Uterus (tissue), 4 donors: ENCODE data around the gene SERAC1. TPM values are rescaled to one million over a fixed set of nuclear protein-coding genes. Genes with fewer than 3 reads are reported as not detected.

ENCODE experiments used
- DNase-seq, 2 donors: peaks; one replicate each; pipeline ENCODE4 v3.0.0-alpha.2; 2019 to 2020
- H3K27ac ChIP-seq, 2 donors: fragments of 200-600 bp; sonication (generic); 1 replicate in 1 of 2; 2 replicates in 1 of 2; pipeline ENCODE4 v1.5.1; 2016 to 2018
- H3K27me3 ChIP-seq, 2 donors: fragments of 200-600 bp; sonication (generic); one replicate each; pipeline ENCODE4 v1.5.1; 2018 to 2019; ENCODE audit warnings: control low read depth in 1 of 2
- H3K36me3 ChIP-seq, 2 donors: fragments of 200-600 bp; sonication (generic); one replicate each; pipeline ENCODE4 v1.5.1; 2019; ENCODE audit warnings: control low read depth in 1 of 2
- H3K4me1 ChIP-seq, 2 donors: fragments of 200-600 bp; sonication (generic); one replicate each; pipeline ENCODE4 v1.5.1; 2018 to 2019; ENCODE audit warnings: control low read depth in 1 of 2
- H3K4me3 ChIP-seq, 2 donors: fragments of 200-600 bp; sonication (generic); 1 replicate in 1 of 2; 2 replicates in 1 of 2; pipeline ENCODE4 v1.5.1; 2018 to 2019; ENCODE audit warnings: mild to moderate bottlenecking in 1 of 2
- H3K9me3 ChIP-seq, 2 donors: fragments of 200-600 bp; sonication (generic); one replicate each; pipeline ENCODE4 v1.5.1; 2019; ENCODE audit warnings: control low read depth in 1 of 2
- POLR2A ChIP-seq, 2 donors: fragments of 450-650 bp; IDR thresholded peaks; one replicate each; pipeline ENCODE4 v1.6.1; 2016; ENCODE audit warnings: antibody characterized with exemption in 2 of 2, mild to moderate bottlenecking in 1 of 2, moderate library complexity in 1 of 2
- intact Hi-C: fragments of 100-400 bp; cut with DNase I; formaldehyde crosslinking; loops from one replicate; pipeline ENCODE4 v1.15.1; 2023; ENCODE audit warnings: low total_unique reads
- total RNA-seq, 4 donors: library from RNA; depleted of rRNA in 3 of 4; stranded (reverse); fragments of >200 nt in 3 of 4; gene quantifications; one replicate each; pipeline versions ENCODE4 v1.1.0 to v1.2.4, GENCODE V29; 2014 to 2023
- TF ChIP-seq, protein P1 (sequence below), 4 experiments: fragments of 200-600 bp in 2 of 4; fragments of 450-650 bp in 2 of 4; sonication (generic) in 2 of 4; IDR thresholded peaks; one replicate each; pipeline ENCODE4 v1.5.1; 2016 to 2019; ENCODE audit warnings: antibody characterized with exemption in 4 of 4, mild to moderate bottlenecking in 2 of 4, moderate library complexity in 1 of 4
- donor health status: DM: yes; HTN: yes; CAD: no.

The SERAC1 gene
- total RNA-seq, 4 donors from 2014 or later = 3.3 to 9.7 (median 8.9) TPM

DNA sequence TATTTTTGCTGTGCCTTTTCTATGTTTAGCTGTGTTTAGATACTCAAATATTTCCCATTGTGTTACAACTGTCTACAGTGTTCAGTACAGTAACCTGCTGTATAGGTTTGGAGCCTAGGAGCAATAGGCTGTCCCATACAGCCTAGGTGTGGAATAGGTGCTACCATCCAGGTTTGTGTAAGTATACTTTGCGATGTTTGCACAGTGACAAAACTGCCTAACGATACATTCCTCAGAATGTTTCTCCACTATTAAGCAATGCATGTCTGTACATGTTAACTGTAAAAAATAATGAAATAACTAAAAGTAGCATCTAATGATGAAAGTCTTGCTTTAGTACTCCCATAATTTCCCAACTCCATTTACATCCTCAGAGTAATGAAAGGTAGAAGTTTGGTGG lies 46.0 kb downstream of the SERAC1 start:
- no peak overlapping the region for H3K27ac ChIP-seq
- no peaks in the 10 kb centered on the region for H3K9me3 ChIP-seq
- no peaks in the 10 kb centered on the region for H3K4me1 ChIP-seq
- DNase-seq = no peak
- H3K4me3 ChIP-seq = no peak overlapping the region
- intact Hi-C loops = no loop called here
- no peaks in the 10 kb centered on the region for H3K27me3 ChIP-seq
- no peak for TF ChIP-seq POLR2A (IDR thresholded peaks at IDR 0.05)
- TF ChIP-seq, protein P1, sequence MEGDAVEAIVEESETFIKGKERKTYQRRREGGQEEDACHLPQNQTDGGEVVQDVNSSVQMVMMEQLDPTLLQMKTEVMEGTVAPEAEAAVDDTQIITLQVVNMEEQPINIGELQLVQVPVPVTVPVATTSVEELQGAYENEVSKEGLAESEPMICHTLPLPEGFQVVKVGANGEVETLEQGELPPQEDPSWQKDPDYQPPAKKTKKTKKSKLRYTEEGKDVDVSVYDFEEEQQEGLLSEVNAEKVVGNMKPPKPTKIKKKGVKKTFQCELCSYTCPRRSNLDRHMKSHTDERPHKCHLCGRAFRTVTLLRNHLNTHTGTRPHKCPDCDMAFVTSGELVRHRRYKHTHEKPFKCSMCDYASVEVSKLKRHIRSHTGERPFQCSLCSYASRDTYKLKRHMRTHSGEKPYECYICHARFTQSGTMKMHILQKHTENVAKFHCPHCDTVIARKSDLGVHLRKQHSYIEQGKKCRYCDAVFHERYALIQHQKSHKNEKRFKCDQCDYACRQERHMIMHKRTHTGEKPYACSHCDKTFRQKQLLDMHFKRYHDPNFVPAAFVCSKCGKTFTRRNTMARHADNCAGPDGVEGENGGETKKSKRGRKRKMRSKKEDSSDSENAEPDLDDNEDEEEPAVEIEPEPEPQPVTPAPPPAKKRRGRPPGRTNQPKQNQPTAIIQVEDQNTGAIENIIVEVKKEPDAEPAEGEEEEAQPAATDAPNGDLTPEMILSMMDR (IDR thresholded peaks at IDR 0.05) = no peak
- no peaks in the 10 kb centered on the region for H3K36me3 ChIP-seq

DNA sequence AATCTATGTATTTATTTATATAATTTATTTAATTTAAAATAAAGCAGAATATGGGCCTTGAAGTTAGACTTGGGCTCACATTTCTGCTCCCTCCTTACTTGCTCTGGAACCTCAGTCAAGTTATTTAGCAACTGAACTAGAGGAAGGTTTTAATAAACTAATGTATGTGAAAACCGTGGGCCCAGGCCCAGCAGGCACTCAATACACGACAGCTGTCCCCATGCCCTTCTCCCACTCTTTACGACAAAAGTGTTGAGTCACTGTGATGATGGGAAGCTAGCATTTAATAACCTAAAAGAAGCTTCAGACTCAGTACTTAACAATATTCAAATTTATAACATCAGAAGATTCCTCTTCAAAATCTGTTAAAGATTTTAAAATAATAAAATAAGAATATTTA lies 46.7 kb downstream of the SERAC1 start:
- Histone ChIP-seq H3K36me3 (no peaks in the 10 kb centered on the region), H3K27ac (no peak overlapping the region), H3K4me1 (no peaks in the 10 kb centered on the region), H3K9me3 (no peaks in the 10 kb centered on the region), H3K27me3 (no peaks in the 10 kb centered on the region), H3K4me3 (no peak overlapping the region)
- no peak for DNase-seq
- intact Hi-C loops = no loop called here
- TF ChIP-seq, protein P1 (IDR thresholded peaks at IDR 0.05) = no peak
- TF ChIP-seq POLR2A (IDR thresholded peaks at IDR 0.05) = no peak

DNA sequence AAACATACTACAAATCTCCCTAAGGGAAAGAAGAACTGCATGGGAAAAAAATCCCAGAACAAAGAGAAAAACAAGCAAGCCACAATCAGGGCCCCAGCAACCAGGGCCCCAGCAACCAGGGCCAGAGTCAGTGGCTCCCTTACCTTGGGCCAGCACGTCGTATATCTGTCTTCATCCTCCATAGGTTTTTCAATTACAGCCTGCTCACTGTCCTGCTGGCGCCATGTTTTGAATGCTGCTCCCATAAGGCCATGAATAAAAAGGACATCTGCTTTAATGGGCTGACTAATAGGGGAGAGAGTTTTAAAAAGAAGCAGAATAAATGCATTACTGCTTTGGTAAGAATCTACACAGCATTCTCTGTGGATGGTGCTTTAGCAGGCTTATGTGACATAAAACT lies 49.2 kb downstream of the SERAC1 start:
- intact Hi-C loops = no loop called here
- Histone ChIP-seq H3K36me3 (no peaks in the 10 kb centered on the region), H3K9me3 (no peaks in the 10 kb centered on the region), H3K4me3 (no peak overlapping the region), H3K27ac (no peak overlapping the region), H3K27me3 (no peaks in the 10 kb centered on the region), H3K4me1 (no peaks in the 10 kb centered on the region)
- no peak for TF ChIP-seq POLR2A (IDR thresholded peaks at IDR 0.05)
- TF ChIP-seq, protein P1 (IDR thresholded peaks at IDR 0.05) = no peak
- DNase-seq = no peak

DNA sequence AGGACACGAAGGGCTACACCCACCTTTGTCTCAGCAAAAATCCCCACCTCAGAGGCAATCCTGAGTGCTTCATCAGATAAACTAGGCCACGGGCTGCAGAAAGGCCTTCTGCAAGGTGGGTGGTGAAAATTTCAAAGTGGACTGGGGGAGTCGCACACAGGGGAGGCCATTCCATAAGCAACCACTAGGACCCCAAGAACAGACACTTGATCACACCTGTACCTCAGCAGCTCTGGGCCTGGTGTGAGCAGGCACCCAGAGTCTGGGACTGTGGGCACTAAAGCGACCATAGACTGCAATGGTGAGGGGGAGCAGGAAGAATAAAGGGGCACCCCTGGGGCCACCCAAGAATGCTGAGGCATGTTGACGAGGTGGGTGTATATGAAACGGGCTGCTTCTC lies 52.6 kb downstream of the SERAC1 start:
- intact Hi-C loops = no loop called here
- no peak for DNase-seq
- no peaks in the 10 kb centered on the region for H3K4me1 ChIP-seq
- no peak overlapping the region for H3K27ac ChIP-seq
- H3K9me3 ChIP-seq = no peaks in the 10 kb centered on the region
- TF ChIP-seq POLR2A (IDR thresholded peaks at IDR 0.05) = no peak
- TF ChIP-seq, protein P1 (IDR thresholded peaks at IDR 0.05) = no peak
- H3K27me3 ChIP-seq = no peaks in the 10 kb centered on the region
- H3K36me3 ChIP-seq = no peaks in the 10 kb centered on the region
- H3K4me3 ChIP-seq = no peak overlapping the region

DNA sequence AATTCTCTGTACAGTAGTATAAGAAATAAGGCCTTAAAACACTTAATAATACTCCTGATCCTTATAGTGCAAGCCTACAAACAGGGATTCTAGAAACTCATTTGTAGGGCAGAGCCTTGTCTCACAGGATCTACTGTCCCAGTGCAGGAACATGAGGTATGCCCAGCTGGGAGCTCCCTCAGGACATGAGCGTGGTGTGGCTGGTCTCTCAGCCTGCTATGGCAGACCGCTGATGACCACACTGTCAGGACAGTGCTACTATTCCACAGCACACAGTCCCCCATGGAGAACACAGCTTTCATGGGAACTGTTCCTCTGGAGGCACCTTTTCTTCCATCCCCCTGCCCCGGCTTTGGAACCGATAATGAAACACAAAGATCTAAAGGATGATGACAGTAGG lies 53.0 kb downstream of the SERAC1 start:
- H3K27ac ChIP-seq = no peak overlapping the region
- H3K4me1 ChIP-seq = no peaks in the 10 kb centered on the region
- TF ChIP-seq, protein P1 (IDR thresholded peaks at IDR 0.05) = no peak
- no peak for TF ChIP-seq POLR2A (IDR thresholded peaks at IDR 0.05)
- H3K36me3 ChIP-seq = no peaks in the 10 kb centered on the region
- no peak for DNase-seq
- no peaks in the 10 kb centered on the region for H3K27me3 ChIP-seq
- no peaks in the 10 kb centered on the region for H3K9me3 ChIP-seq
- intact Hi-C loops = no loop called here
- no peak overlapping the region for H3K4me3 ChIP-seq
